ENCODE data around the gene THBS3. TPM values are rescaled to one million over a fixed set of nuclear protein-coding genes. Genes with fewer than 3 reads are reported as not detected.
"Not testable (repeated sequence)": the region's sequence is repeated elsewhere in the genome, so short reads cannot be mapped to it uniquely, and the experiment has no call there.

Gene THBS3
- total and polyA plus RNA-seq, 2 experiments from 2014 or later, result 19.8 to 39.9 TPM

- no peak overlapping the region for H3K27ac ChIP-seq
- no peak for DNase-seq (ENCODE audit: low spot score)
- H3K4me2 ChIP-seq, result no peak overlapping the region
- H3K27me3 ChIP-seq, result no peaks in the 10 kb centered on the region
- no peak overlapping the region for H2AFZ ChIP-seq
- 87% methylated on average over 8 of the region's 8 CpGs for WGBS (ENCODE audit: low lambda C conversion rate, missing lambda C conversion rate)
- no peaks in the 10 kb centered on the region for H3K36me3 ChIP-seq (replicated peaks; ENCODE audit: insufficient read depth, low read depth)
- H3K4me1 ChIP-seq (ENCODE audit: insufficient read depth), result no peaks in the 10 kb centered on the region
- H3K9me2 ChIP-seq (replicated peaks; ENCODE audit: insufficient read depth), result no peaks in the 10 kb centered on the region
- TF ChIP-seq, protein P1, sequence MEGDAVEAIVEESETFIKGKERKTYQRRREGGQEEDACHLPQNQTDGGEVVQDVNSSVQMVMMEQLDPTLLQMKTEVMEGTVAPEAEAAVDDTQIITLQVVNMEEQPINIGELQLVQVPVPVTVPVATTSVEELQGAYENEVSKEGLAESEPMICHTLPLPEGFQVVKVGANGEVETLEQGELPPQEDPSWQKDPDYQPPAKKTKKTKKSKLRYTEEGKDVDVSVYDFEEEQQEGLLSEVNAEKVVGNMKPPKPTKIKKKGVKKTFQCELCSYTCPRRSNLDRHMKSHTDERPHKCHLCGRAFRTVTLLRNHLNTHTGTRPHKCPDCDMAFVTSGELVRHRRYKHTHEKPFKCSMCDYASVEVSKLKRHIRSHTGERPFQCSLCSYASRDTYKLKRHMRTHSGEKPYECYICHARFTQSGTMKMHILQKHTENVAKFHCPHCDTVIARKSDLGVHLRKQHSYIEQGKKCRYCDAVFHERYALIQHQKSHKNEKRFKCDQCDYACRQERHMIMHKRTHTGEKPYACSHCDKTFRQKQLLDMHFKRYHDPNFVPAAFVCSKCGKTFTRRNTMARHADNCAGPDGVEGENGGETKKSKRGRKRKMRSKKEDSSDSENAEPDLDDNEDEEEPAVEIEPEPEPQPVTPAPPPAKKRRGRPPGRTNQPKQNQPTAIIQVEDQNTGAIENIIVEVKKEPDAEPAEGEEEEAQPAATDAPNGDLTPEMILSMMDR (IDR thresholded peaks at IDR 0.05; ENCODE audit: poor library complexity), result no peak
- TF ChIP-seq EZH2phosphoT487 (IDR thresholded peaks at IDR 0.05; ENCODE audit: low read depth, severe bottlenecking, unreplicated experiment), result no peak
- no peak for TF ChIP-seq EZH2 (IDR thresholded peaks at IDR 0.05; ENCODE audit: borderline replicate concordance)
- no peaks in the 10 kb centered on the region for H3K9me3 ChIP-seq (ENCODE audit: low read depth)
- no peaks in the 10 kb centered on the region for H3K79me2 ChIP-seq
- H3K4me3 ChIP-seq, result no peak overlapping the region
- no peaks in the 10 kb centered on the region for H4K20me1 ChIP-seq (ENCODE audit: insufficient read depth, poor library complexity, severe bottlenecking)
Measured at GRCh38 chr1:155160128-155160527, 47.6 kb downstream of the THBS3 start.

DNA sequence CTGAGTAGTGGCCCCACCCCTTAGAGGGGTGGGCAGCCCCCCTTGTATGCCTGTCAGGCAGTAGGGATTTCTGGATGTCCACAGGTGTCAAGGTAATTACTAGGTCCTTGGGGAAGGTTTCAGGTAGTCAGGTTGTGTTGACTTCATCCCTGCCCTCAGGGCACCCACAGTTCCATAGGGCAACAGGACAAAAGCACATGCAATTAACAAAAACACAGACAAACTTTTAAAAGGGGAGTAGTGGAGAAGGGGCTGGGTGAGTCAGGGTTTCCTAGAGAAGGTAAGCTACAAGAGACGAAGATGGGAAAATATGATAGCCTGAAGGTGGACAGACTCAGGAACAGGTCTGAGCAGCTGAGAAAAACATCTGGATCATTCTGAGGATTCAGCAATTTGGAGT lies 48.7 kb downstream of the THBS3 start:
- Histone ChIP-seq H3K36me3 (replicated peaks; ENCODE audit: insufficient read depth, low read depth) (no peaks in the 10 kb centered on the region), H3K79me2 (no peaks in the 10 kb centered on the region), H3K4me3 (no peak overlapping the region), H4K20me1 (ENCODE audit: insufficient read depth, poor library complexity, severe bottlenecking) (no peaks in the 10 kb centered on the region), H2AFZ (no peak overlapping the region), H3K27me3 (no peaks in the 10 kb centered on the region), H3K9me3 (ENCODE audit: low read depth) (no peaks in the 10 kb centered on the region), H3K9me2 (replicated peaks; ENCODE audit: insufficient read depth) (no peaks in the 10 kb centered on the region), H3K4me2 (no peak overlapping the region), H3K4me1 (ENCODE audit: insufficient read depth) (no peaks in the 10 kb centered on the region), H3K27ac (no peak overlapping the region)
- 64% methylated on average over 1 of the region's 1 CpG for WGBS (ENCODE audit: low lambda C conversion rate, missing lambda C conversion rate)
- TF ChIP-seq, protein P1 (IDR thresholded peaks at IDR 0.05; ENCODE audit: poor library complexity), result no peak
- no peak for TF ChIP-seq EZH2 (IDR thresholded peaks at IDR 0.05; ENCODE audit: borderline replicate concordance)
- DNase-seq (ENCODE audit: low spot score), result no peak

DNA sequence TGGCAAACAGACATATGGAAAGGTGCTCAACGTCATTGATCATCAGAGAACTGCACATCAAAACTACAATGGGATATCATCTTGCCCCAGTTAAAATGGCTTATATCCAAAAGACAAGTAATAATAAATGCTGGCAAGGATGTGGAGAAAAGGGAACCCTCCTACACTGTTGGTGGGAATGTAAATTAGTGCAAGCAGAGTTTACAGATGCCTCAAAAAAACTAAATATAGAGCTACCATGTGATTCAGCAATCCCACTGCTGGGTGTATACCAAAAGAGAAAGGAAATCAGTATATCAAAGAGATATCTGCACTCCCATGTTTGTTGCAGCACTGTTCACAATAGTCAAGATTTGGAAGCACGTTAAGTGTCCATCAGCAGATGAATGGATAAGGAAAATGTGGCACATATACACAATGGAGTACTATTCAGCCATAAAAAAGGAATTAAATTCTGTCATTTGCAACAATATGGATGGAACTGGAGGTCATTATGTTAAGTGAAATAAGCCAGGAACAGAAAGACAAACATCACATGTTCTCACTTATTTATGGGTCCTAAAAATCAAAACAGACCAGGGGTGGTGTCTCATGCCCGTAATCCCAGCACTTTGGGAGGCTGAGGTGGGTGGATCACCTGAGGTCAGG lies 51.6 kb downstream of the THBS3 start:
- not testable (repeated sequence) for H3K4me1 ChIP-seq (ENCODE audit: insufficient read depth); H4K20me1 ChIP-seq (ENCODE audit: insufficient read depth, poor library complexity, severe bottlenecking); H2AFZ ChIP-seq; H3K9me3 ChIP-seq (ENCODE audit: low read depth); H3K9me2 ChIP-seq (replicated peaks; ENCODE audit: insufficient read depth); H3K4me3 ChIP-seq; DNase-seq (ENCODE audit: low spot score); H3K27ac ChIP-seq; H3K79me2 ChIP-seq; H3K4me2 ChIP-seq; H3K27me3 ChIP-seq; H3K36me3 ChIP-seq (replicated peaks; ENCODE audit: insufficient read depth, low read depth)
- WGBS (ENCODE audit: low lambda C conversion rate, missing lambda C conversion rate), result 61% methylated on average over 3 of the region's 3 CpGs

MicroRNA genes within 50 kb of the gene (microRNA counts, 767-probe panel; counts per million panel counts)
- not detected for microRNA hsa-miR-92b-3p

Small RNA genes lying within 50 kb of the gene (small RNA-seq; reads per million reads assigned to genes)
- gene HMGN2P18, result not detected

Other genes starting within 250 kb of the THBS3 start
- gene PYGO2, start 246.1 kb downstream of the THBS3 start, total RNA-seq, result 20.2 and 21.8 TPM in 2 replicates
- gene PYGO2, start 246.1 kb downstream of the THBS3 start, polyA plus RNA-seq, result 22.3 and 28.3 TPM in 2 replicates
- 81.8 and 95.6 TPM in 2 replicates for gene SHC1, start 237.2 kb downstream of the THBS3 start, total RNA-seq
- 107 and 120 TPM in 2 replicates for gene SHC1, start 237.2 kb downstream of the THBS3 start, polyA plus RNA-seq
- 40.4 and 41.5 TPM in 2 replicates for gene CKS1B, start 233.2 kb downstream of the THBS3 start, total RNA-seq
- 91.3 and 102 TPM in 2 replicates for gene CKS1B, start 233.2 kb downstream of the THBS3 start, polyA plus RNA-seq
- gene FLAD1, start 224.6 kb downstream of the THBS3 start, total RNA-seq, result 25.6 and 27.7 TPM in 2 replicates
- 42.8 and 45.1 TPM in 2 replicates for gene FLAD1, start 224.6 kb downstream of the THBS3 start, polyA plus RNA-seq
- 0.92 TPM in 1 of 2 replicates, not detected in the other for gene LENEP, start 214.3 kb downstream of the THBS3 start, total RNA-seq
- not detected in 2 replicates for gene LENEP, start 214.3 kb downstream of the THBS3 start, polyA plus RNA-seq
- gene ZBTB7B, start 205.1 kb downstream of the THBS3 start, total RNA-seq, result 27.3 and 29.2 TPM in 2 replicates
- 13.3 and 13.5 TPM in 2 replicates for gene ZBTB7B, start 205.1 kb downstream of the THBS3 start, polyA plus RNA-seq
- 0.04 and 1.6 TPM in 2 replicates for gene DCST2, start 174.1 kb downstream of the THBS3 start, total RNA-seq
- gene DCST2, start 174.1 kb downstream of the THBS3 start, polyA plus RNA-seq, result 0.40 and 0.47 TPM in 2 replicates
- 0.60 TPM in 1 of 2 replicates, not detected in the other for gene DCST1, start 174.1 kb downstream of the THBS3 start, total RNA-seq
- 0.12 TPM in 1 of 2 replicates, not detected in the other for gene DCST1, start 174.1 kb downstream of the THBS3 start, polyA plus RNA-seq
- 44.8 and 55.7 TPM in 2 replicates for gene ADAM15, start 156.6 kb downstream of the THBS3 start, total RNA-seq
- 108 and 117 TPM in 2 replicates for gene ADAM15, start 156.6 kb downstream of the THBS3 start, polyA plus RNA-seq
- gene EFNA4, start 144.2 kb downstream of the THBS3 start, total RNA-seq, result 20.5 and 21.3 TPM in 2 replicates
- 16.3 and 18.1 TPM in 2 replicates for gene EFNA4, start 144.2 kb downstream of the THBS3 start, polyA plus RNA-seq
- 4.0 and 5.5 TPM in 2 replicates for gene EFNA3, start 129.1 kb downstream of the THBS3 start, total RNA-seq
- gene EFNA3, start 129.1 kb downstream of the THBS3 start, polyA plus RNA-seq, result 10.3 and 13.1 TPM in 2 replicates
- 78.7 and 94.8 TPM in 2 replicates for gene EFNA1, start 80.0 kb downstream of the THBS3 start, total RNA-seq
- 137 and 172 TPM in 2 replicates for gene EFNA1, start 80.0 kb downstream of the THBS3 start, polyA plus RNA-seq
- 75.3 and 88.6 TPM in 2 replicates for gene SLC50A1, start 72.0 kb downstream of the THBS3 start, total RNA-seq
- gene SLC50A1, start 72.0 kb downstream of the THBS3 start, polyA plus RNA-seq, result 111 and 115 TPM in 2 replicates
- gene DPM3, start 67.4 kb downstream of the THBS3 start, total RNA-seq, result 94.2 and 121 TPM in 2 replicates
- 84.1 and 96.3 TPM in 2 replicates for gene DPM3, start 67.4 kb downstream of the THBS3 start, polyA plus RNA-seq
- 191 and 209 TPM in 2 replicates for gene KRTCAP2, start 34.6 kb downstream of the THBS3 start, total RNA-seq
- gene KRTCAP2, start 34.6 kb downstream of the THBS3 start, polyA plus RNA-seq, result 440 and 454 TPM in 2 replicates
- 1.1 and 1.2 TPM in 2 replicates for gene TRIM46, start 34.0 kb downstream of the THBS3 start, total RNA-seq
- gene TRIM46, start 34.0 kb downstream of the THBS3 start, polyA plus RNA-seq, result 1.9 and 2.1 TPM in 2 replicates
- 42.1 and 49.4 TPM in 2 replicates for gene MTX1, start 798 bp upstream of the THBS3 start, total RNA-seq
- 78.2 and 82.0 TPM in 2 replicates for gene MTX1, start 798 bp upstream of the THBS3 start, polyA plus RNA-seq
- gene ENTREP3, start 47.6 kb upstream of the THBS3 start, total RNA-seq, result 8.1 and 8.8 TPM in 2 replicates
- gene ENTREP3, start 47.6 kb upstream of the THBS3 start, polyA plus RNA-seq, result 26.0 and 27.1 TPM in 2 replicates
- gene SCAMP3, start 54.5 kb upstream of the THBS3 start, total RNA-seq, result 45.0 and 45.7 TPM in 2 replicates
- 114 and 131 TPM in 2 replicates for gene SCAMP3, start 54.5 kb upstream of the THBS3 start, polyA plus RNA-seq
- gene CLK2, start 65.6 kb upstream of the THBS3 start, total RNA-seq, result 18.6 and 26.1 TPM in 2 replicates
- gene CLK2, start 65.6 kb upstream of the THBS3 start, polyA plus RNA-seq, result 48.7 and 53.8 TPM in 2 replicates
- gene HCN3, start 69.6 kb upstream of the THBS3 start, total RNA-seq, result 1.5 and 4.3 TPM in 2 replicates
- 5.6 and 8.2 TPM in 2 replicates for gene HCN3, start 69.6 kb upstream of the THBS3 start, polyA plus RNA-seq
- gene PKLR, start 93.5 kb upstream of the THBS3 start, total RNA-seq, result 12.8 and 13.3 TPM in 2 replicates
- gene PKLR, start 93.5 kb upstream of the THBS3 start, polyA plus RNA-seq, result 4.7 and 10.9 TPM in 2 replicates
- 284 and 313 TPM in 2 replicates for gene FDPS, start 101.0 kb upstream of the THBS3 start, total RNA-seq
- 336 and 347 TPM in 2 replicates for gene FDPS, start 101.0 kb upstream of the THBS3 start, polyA plus RNA-seq
- gene RUSC1, start 113.0 kb upstream of the THBS3 start, total RNA-seq, result 22.3 and 25.2 TPM in 2 replicates
- 34.9 and 48.4 TPM in 2 replicates for gene RUSC1, start 113.0 kb upstream of the THBS3 start, polyA plus RNA-seq